SH-SY5Y (cell line): ENCODE results near the gene TPH2.

ENCODE experiments used
- GATA2 ChIP-seq: IDR thresholded peaks from 2 replicates; pipeline ENCODE4 v1.6.1; 2011; ENCODE audit warnings: mild to moderate bottlenecking, low read depth, low read length
- GATA3 ChIP-seq: IDR thresholded peaks from 2 replicates; pipeline ENCODE4 v1.6.1; 2011; ENCODE audit warnings: low read depth, mild to moderate bottlenecking, low read length, moderate library complexity

GRCh38 chr12:71900091-71900490 lies 38.6 kb upstream of the TPH2 start:
- TF ChIP-seq GATA3 (no peak), GATA2 (no peak)
